HG02943 (cell line): ENCODE data around the gene E2F7.
"Not testable (repeated sequence)": the region's sequence is repeated elsewhere in the genome, so short reads cannot be mapped to it uniquely, and the experiment has no call there.

ENCODE experiments used
- ATAC-seq: cut with Tn5 transposase; IDR thresholded peaks from one replicate; pipeline ENCODE4 v1.9.1; 2021; ENCODE audit warnings: mild to moderate bottlenecking, low read depth, moderate library complexity; ENCODE audit not compliant: unreplicated experiment

E2F7 gene

GRCh38 chr12:77065361-77066204 is at the start of gene E2F7:
Gene E2F7 (minus strand): TSS chr12:77065569. CDS start chr12:77064635, 934 bp downstream.
- ATAC-seq: peak; percentile 65

GRCh38 chr12:77113971-77114370 is 48.6 kb upstream of the E2F7 start:
- no peak for ATAC-seq

- ATAC-seq: no peak
Measured at GRCh38 chr12:77108707-77109106, 43.3 kb upstream of the E2F7 start.

- no peak for ATAC-seq
Measured at GRCh38 chr12:77107121-77107520, 41.8 kb upstream of the E2F7 start.

- ATAC-seq: no peak
Measured at GRCh38 chr12:77104792-77105191, 39.4 kb upstream of the E2F7 start.

GRCh38 chr12:77104286-77104685 is 38.9 kb upstream of the E2F7 start:
- ATAC-seq: no peak

- no peak for ATAC-seq
Measured at GRCh38 chr12:77102691-77103090, 37.3 kb upstream of the E2F7 start.

GRCh38 chr12:77102123-77102522 is 36.8 kb upstream of the E2F7 start:
- no peak for ATAC-seq

GRCh38 chr12:77099799-77100198 is 34.4 kb upstream of the E2F7 start:
- no peak for ATAC-seq

- no peak for ATAC-seq
Measured at GRCh38 chr12:77097846-77098245, 32.5 kb upstream of the E2F7 start.

GRCh38 chr12:77092227-77092626 is 26.9 kb upstream of the E2F7 start:
- not testable (repeated sequence) for ATAC-seq

GRCh38 chr12:77089686-77090220 is 24.4 kb upstream of the E2F7 start:
- no peak for ATAC-seq

- ATAC-seq: no peak
Measured at GRCh38 chr12:77087427-77087826, 22.1 kb upstream of the E2F7 start.

GRCh38 chr12:77082021-77082420 is 16.7 kb upstream of the E2F7 start:
- no peak for ATAC-seq

- ATAC-seq: no peak
Measured at GRCh38 chr12:77079631-77080030, 14.3 kb upstream of the E2F7 start.

- no peak for ATAC-seq
Measured at GRCh38 chr12:77078231-77078630, 12.9 kb upstream of the E2F7 start.

- no peak for ATAC-seq
Measured at GRCh38 chr12:77076886-77077285, 11.5 kb upstream of the E2F7 start.

- ATAC-seq: not testable (repeated sequence)
Measured at GRCh38 chr12:77073894-77074293, 8.5 kb upstream of the E2F7 start.

- ATAC-seq: no peak
Measured at GRCh38 chr12:77072833-77073495, 7.6 kb upstream of the E2F7 start.

GRCh38 chr12:77070800-77071449 is 5.6 kb upstream of the E2F7 start:
- ATAC-seq: peak; percentile 24

- peak; percentile 78 for ATAC-seq
Measured at GRCh38 chr12:77070382-77070781, 5.0 kb upstream of the E2F7 start.
